GM06990 (cell line): ENCODE results near the gene THEM5.

Experiments
- DNase-seq: peaks from one replicate; pipeline ENCODE4 v3.0.0-alpha.2; 2011; ENCODE audit not compliant: insufficient read length; ENCODE audit errors: extremely low read depth
- H3K27me3 ChIP-seq: replicated peaks from 2 replicates; pipeline ENCODE4 v1.6.0; 2011; ENCODE audit warnings: low read length; ENCODE audit not compliant: control insufficient read depth, insufficient read depth
- H3K36me3 ChIP-seq: 2 replicates; pipeline ENCODE4 v1.5.1; 2011; ENCODE audit warnings: low read length; ENCODE audit not compliant: control insufficient read depth, insufficient read depth
- H3K4me3 ChIP-seq: replicated peaks from 2 replicates; pipeline ENCODE4 v1.5.1; 2011; ENCODE audit warnings: low read depth, mild to moderate bottlenecking, control low read depth, low read length
- TF ChIP-seq, protein P1 (sequence below): IDR thresholded peaks from 2 replicates; pipeline ENCODE4 v1.5.1; 2011; ENCODE audit warnings: low read length, control low read depth, mild to moderate bottlenecking, inconsistent platforms; ENCODE audit not compliant: insufficient read depth, poor library complexity, severe bottlenecking

The THEM5 gene

DNA sequence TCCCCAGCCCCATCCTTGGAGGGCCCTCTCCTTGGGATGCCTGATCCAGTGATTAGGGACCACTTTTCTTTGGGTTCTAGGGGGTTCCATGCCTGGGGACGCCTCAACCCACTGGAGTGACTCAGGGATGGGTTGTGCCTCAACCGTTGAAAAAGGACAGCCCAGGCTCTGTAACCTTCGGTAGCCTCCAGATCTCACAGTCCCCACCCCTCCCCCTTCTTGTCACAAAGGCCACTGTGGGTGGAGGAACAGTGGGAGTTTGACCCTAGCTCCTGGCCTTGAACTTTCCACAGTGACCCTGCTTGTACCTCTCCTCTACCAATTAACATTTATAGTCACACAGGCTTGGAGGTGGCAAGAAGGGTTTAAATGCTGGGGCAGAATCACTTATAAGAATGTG, 19.3 kb downstream of the THEM5 start:
- TF ChIP-seq, protein P1, sequence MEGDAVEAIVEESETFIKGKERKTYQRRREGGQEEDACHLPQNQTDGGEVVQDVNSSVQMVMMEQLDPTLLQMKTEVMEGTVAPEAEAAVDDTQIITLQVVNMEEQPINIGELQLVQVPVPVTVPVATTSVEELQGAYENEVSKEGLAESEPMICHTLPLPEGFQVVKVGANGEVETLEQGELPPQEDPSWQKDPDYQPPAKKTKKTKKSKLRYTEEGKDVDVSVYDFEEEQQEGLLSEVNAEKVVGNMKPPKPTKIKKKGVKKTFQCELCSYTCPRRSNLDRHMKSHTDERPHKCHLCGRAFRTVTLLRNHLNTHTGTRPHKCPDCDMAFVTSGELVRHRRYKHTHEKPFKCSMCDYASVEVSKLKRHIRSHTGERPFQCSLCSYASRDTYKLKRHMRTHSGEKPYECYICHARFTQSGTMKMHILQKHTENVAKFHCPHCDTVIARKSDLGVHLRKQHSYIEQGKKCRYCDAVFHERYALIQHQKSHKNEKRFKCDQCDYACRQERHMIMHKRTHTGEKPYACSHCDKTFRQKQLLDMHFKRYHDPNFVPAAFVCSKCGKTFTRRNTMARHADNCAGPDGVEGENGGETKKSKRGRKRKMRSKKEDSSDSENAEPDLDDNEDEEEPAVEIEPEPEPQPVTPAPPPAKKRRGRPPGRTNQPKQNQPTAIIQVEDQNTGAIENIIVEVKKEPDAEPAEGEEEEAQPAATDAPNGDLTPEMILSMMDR: no peak
- Histone ChIP-seq H3K36me3 (no peaks in the 10 kb centered on the region), H3K27me3 (peaks cover 2% of the 10 kb centered on the region), H3K4me3 (no peak overlapping the region)
- DNase-seq: no peak

- TF ChIP-seq, protein P1: no peak
- Histone ChIP-seq H3K27me3 (peaks cover 2% of the 10 kb centered on the region), H3K36me3 (no peaks in the 10 kb centered on the region), H3K4me3 (no peak overlapping the region)
- no peak for DNase-seq
These were observed 20.2 kb downstream of the THEM5 start for GRCh38 chr1:151833172-151833900.

- no peak for DNase-seq
- no peaks in the 10 kb centered on the region for H3K36me3 ChIP-seq
- H3K4me3 ChIP-seq: no peak overlapping the region
- TF ChIP-seq, protein P1: no peak
- H3K27me3 ChIP-seq: no peaks in the 10 kb centered on the region; the same call in 1 of the 2 replicates
These were observed 21.1 kb downstream of the THEM5 start for GRCh38 chr1:151832318-151832980.

GRCh38 chr1:151831605-151832004, 21.9 kb downstream of the THEM5 start, which contains the start of gene RORC:
Gene RORC, minus strand, starts transcription at chr1:151831802. Its CDS starts 38 bp downstream, at chr1:151831764.
- no peak for DNase-seq
- no peaks in the 10 kb centered on the region for H3K36me3 ChIP-seq
- H3K27me3 ChIP-seq: no peaks in the 10 kb centered on the region; the same call in 1 of the 2 replicates
- TF ChIP-seq, protein P1: no peak
- no peak within 1 kb of the TSS for H3K4me3 ChIP-seq

DNA sequence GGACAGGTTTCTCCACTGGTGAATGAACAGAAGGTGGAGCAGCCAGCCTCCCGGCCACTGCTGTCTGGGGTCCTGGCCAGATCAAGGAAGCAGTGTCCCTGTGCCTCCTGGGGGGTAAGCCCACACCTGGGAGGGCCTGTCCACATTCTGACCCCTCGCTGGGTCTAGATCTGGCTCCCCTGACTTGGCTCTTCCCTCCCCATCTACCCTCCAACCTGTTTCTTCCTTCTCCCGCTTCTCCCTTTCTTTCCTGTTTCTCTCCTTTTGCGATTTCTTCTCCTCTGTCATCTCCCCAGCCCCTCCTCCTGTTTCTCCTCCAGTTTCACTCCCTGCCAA, 22.3 kb downstream of the THEM5 start:
- no peaks in the 10 kb centered on the region; the same call in 1 of the 2 replicates for H3K27me3 ChIP-seq
- no peaks in the 10 kb centered on the region for H3K36me3 ChIP-seq
- no peak for DNase-seq
- TF ChIP-seq, protein P1: no peak
- H3K4me3 ChIP-seq: no peak overlapping the region
